Skeletal muscle satellite cell (primary cell): ENCODE data around the gene RAB1B.
"Not testable (repeated sequence)": the region's sequence is repeated elsewhere in the genome, so short reads cannot be mapped to it uniquely, and the experiment has no call there.

ENCODE experiments used
- H3K27me3 ChIP-seq: 2 replicates; pipeline ENCODE4 v1.7.0; 2013; ENCODE audit warnings: low read length; ENCODE audit not compliant: control insufficient read depth, insufficient read depth
- H3K36me3 ChIP-seq: 2 replicates; pipeline ENCODE4 v1.7.0; 2013; ENCODE audit warnings: mild to moderate bottlenecking, control low read depth, low read length; ENCODE audit not compliant: insufficient read depth
- H3K4me1 ChIP-seq: 2 replicates; pipeline ENCODE4 v1.7.0; 2013; ENCODE audit warnings: low read length; ENCODE audit not compliant: control insufficient read depth, insufficient read depth
- H3K4me2 ChIP-seq: 2 replicates; pipeline ENCODE4 v1.7.0; 2013; ENCODE audit warnings: mild to moderate bottlenecking, low read length
- H3K4me3 ChIP-seq: 2 replicates; pipeline ENCODE4 v1.7.0; 2013; ENCODE audit warnings: low read length
- H3K9ac ChIP-seq: 2 replicates; pipeline ENCODE4 v1.7.0; 2013; ENCODE audit warnings: mild to moderate bottlenecking, low read depth, low read length, moderate library complexity
- H3K9me3 ChIP-seq: replicated peaks from 2 replicates; pipeline ENCODE4 v1.7.0; 2013; ENCODE audit warnings: mild to moderate bottlenecking, control low read depth, low read length

Gene RAB1B

DNA sequence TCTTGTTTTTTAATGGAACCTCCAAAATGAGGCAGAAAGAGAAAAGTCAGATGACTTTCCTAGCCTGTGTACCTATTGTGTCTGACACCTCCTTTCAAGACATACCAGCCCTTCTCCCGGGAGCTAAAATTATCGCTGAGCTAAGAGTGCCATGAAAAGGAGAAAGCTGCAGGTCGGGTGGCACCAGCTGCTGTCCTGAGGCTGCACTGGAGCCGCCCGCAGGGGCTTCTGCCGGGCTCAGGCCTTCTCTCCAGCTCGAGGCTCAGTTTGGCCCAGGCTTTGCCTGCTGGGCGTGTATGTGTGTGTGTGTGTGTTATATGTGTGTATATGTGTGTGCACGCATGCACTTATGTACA is 27.7 kb upstream of the RAB1B start:
- no peaks in the 10 kb centered on the region for H3K4me1 ChIP-seq
- H3K9me3 ChIP-seq: no peaks in the 10 kb centered on the region
- no peak overlapping the region for H3K4me3 ChIP-seq
- H3K4me2 ChIP-seq: no peak overlapping the region
- no peaks in the 10 kb centered on the region for H3K27me3 ChIP-seq
- H3K36me3 ChIP-seq: peaks cover 54% of the 10 kb centered on the region
- no peak overlapping the region for H3K9ac ChIP-seq

DNA sequence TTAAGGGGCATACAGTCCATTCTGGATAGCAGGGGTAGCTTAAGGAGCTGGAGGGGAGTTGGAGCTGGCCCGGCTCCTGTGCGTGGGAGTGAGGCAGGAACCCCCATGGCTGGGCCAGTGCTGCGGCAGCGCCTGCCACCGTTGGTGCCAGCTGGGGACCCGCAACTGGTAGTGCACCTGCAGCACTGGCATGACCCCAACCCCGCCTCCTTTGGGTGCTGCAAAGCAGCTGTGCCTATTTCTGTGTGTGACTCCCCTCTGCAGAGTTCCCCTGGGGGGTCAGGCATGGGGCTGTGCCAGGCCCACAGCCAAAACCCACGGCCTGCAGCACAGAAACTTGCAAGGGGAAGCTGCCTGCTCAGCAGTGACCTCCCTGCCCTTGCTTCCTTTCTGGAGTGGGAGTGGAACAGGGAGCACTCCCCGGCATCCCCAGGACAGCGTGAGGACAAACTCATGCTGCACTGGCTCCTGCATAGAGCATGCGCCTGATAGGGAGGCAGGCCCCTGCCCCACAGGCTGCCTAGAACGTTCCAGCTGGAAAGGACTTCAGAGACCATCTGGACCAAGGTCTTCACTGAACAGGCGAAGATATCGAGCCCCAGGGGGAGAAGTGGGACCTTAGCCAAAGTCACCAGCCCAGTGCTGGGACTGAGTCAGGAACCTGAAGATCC is 26.2 kb upstream of the RAB1B start:
- Histone ChIP-seq H3K9ac (no peak overlapping the region), H3K4me2 (no peak overlapping the region), H3K36me3 (peaks cover 50% of the 10 kb centered on the region), H3K9me3 (no peaks in the 10 kb centered on the region), H3K27me3 (no peaks in the 10 kb centered on the region), H3K4me1 (no peaks in the 10 kb centered on the region), H3K4me3 (no peak overlapping the region)

DNA sequence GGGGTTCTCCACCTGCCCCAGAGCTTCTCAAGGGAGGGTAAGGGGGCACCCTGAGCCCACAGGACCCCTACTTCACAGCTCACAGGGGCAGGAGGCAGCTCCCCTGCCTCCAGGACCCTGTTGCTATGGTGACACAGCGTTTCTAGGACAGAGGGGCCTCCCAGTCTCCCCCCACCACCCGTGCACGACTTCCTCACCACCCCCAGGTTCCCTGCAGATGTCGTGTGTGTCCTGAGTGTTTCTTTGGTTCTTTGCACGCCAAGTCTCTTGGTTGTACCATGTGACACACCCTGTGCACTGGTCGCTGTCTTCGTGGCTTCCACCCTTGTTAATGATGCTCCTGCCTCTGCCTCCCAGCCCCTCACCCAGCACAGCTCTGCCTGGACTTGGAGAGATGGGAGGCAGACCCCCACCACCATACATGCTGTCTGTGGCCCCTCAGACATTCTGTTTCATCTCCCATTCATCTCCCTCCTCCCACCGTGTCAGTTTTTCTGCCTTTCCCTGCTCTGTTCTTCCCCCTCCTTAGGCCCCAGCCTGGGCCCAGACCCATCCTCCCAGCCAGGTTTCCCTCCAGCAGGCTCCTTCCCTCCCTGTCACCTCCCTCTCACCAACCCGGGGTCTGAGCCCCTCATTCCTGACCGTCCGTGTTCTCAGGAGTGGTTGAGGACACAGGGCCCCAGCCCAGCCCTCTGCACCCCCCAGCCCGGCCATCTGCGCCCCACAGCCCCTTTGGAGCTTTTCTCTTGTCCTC is 24.5 kb upstream of the RAB1B start:
- Histone ChIP-seq H3K4me3 (no peak overlapping the region), H3K9me3 (no peaks in the 10 kb centered on the region), H3K4me2 (no peak overlapping the region), H3K9ac (no peak overlapping the region), H3K36me3 (peaks cover 45% of the 10 kb centered on the region), H3K27me3 (no peaks in the 10 kb centered on the region), H3K4me1 (no peaks in the 10 kb centered on the region)

DNA sequence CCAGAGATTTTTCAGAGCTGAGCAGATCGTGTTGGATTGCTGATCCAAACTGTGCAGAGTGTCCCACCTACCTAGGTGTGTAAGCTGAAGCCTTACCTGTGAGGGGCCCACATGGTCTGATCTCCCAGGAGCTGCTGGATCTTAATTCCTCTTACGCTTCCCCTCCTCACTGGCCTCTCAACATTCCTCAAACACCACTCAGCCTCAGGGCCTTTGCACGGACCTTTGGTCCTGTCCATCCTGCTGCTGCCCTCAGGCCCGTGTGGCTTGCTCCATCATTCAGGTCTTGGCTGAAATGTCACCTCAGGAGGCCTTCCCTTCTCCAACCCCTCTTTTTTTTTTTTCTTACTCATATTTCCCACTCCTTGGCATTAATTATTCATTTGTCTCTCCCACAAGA is 21.1 kb upstream of the RAB1B start:
- Histone ChIP-seq H3K9ac (no peak overlapping the region), H3K27me3 (no peaks in the 10 kb centered on the region), H3K4me3 (no peak overlapping the region), H3K4me2 (no peak overlapping the region), H3K4me1 (no peaks in the 10 kb centered on the region), H3K9me3 (no peaks in the 10 kb centered on the region), H3K36me3 (peaks cover 32% of the 10 kb centered on the region)

DNA sequence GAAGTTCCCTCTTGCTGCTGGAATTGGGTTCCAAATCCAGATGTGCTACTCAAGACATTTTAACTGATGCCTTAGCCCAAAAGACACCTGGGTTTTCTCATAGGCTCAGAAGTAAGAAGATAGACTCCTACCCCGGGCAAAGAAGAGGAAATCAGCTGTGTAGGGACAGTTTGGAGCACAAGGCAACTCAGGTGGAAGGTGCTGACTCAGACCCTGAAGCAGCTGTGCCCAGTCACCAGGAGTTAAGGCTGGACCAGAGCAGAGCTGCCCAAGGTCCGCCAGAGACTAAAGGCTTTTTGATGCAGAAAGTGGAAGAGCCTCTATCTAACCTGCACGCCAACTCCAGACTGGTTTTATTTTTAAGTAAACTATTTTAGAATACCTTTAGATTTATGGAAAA is 20.6 kb upstream of the RAB1B start:
- Histone ChIP-seq H3K4me2 (no peak overlapping the region), H3K4me3 (no peak overlapping the region), H3K4me1 (no peaks in the 10 kb centered on the region), H3K36me3 (peaks cover 32% of the 10 kb centered on the region), H3K9me3 (no peaks in the 10 kb centered on the region), H3K9ac (no peak overlapping the region), H3K27me3 (no peaks in the 10 kb centered on the region)

DNA sequence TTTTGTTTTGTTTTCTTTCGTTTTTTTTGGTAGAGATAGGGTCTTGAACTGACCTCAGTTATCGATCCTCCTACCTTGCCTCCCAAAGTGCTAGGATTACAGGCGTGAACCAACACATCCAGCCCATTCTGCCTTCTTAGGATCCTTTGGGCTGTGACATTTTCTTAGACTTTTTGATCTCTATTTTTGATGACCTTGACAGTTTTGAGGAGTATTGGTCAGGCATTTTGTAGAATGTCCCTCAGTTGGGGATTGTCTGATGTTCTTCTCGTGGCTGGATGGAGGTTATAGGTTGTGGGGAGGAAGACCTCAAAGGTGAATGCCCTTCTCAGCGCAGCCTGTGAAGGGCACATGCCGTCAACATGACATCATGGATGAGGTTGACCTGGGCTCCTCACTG is 19.5 kb upstream of the RAB1B start:
- Histone ChIP-seq H3K4me1 (no peaks in the 10 kb centered on the region), H3K27me3 (no peaks in the 10 kb centered on the region), H3K4me2 (no peak overlapping the region), H3K36me3 (peaks cover 32% of the 10 kb centered on the region), H3K9me3 (no peaks in the 10 kb centered on the region), H3K9ac (no peak overlapping the region), H3K4me3 (no peak overlapping the region)

DNA sequence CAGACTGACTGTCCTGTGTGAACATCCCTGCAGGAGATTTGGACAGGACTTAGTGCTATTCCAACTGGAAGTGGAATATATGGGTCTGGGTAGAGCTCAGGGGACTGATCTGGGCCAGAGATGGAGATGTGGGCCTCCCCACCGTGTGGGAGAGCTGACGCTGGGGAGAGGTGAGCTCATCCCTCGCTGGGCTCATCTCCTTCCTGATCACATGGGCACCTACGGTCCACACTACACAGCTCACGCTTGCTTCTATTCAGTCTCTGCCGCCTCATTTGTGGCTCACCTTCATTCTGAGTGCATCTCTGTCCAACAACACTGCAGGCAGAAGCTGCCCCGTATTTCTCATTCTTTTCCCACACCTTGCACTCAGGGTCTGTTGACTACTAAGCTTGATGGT is 16.6 kb upstream of the RAB1B start:
- no peak overlapping the region for H3K4me3 ChIP-seq
- no peak overlapping the region for H3K4me2 ChIP-seq
- no peaks in the 10 kb centered on the region for H3K27me3 ChIP-seq
- H3K36me3 ChIP-seq: peaks cover 24% of the 10 kb centered on the region
- H3K9me3 ChIP-seq: no peaks in the 10 kb centered on the region
- no peak overlapping the region for H3K9ac ChIP-seq
- peaks cover 3% of the 10 kb centered on the region for H3K4me1 ChIP-seq

DNA sequence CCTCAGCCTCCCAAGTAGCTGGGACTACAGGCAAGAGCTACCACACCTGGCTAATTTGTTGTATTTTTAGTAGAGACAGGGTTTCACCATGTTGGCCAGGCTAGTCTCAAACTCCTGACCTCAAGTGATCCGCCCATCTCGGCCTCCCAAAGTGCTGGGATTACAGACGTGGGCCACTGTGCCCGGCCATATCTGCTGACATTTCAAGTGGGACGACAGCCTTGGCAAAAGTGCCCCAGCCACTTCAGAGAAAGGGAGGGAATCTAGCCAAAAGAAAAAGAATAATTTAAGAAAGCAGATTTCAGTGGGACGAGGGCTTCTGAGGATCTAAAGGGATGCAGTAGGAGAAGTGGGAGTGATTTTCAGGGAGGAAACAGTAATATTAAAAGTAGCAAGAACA is 15.4 kb upstream of the RAB1B start:
- not testable (repeated sequence) for H3K4me1 ChIP-seq, H3K9ac ChIP-seq, H3K4me3 ChIP-seq, H3K27me3 ChIP-seq, H3K4me2 ChIP-seq, H3K9me3 ChIP-seq
- peaks cover 11% of the 10 kb centered on the region for H3K36me3 ChIP-seq

DNA sequence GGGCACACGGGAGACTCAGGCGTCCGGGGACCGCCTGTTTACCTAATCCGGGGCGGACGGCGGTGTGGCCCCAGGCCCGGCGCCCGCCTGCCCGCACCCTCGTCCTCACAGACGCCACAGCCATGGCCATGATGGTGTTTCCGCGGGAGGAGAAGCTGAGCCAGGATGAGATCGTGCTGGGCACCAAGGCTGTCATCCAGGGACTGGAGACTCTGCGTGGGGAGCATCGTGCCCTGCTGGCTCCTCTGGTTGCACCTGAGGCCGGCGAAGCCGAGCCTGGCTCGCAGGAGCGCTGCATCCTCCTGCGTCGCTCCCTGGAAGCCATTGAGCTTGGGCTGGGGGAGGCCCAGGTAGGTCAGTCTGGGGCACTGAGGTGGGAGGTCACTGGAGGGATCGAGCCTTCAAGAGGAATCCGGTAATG is 10.0 kb upstream of the RAB1B start:
- Histone ChIP-seq H3K4me1 (peaks cover 15% of the 10 kb centered on the region), H3K27me3 (no peaks in the 10 kb centered on the region), H3K9me3 (no peaks in the 10 kb centered on the region), H3K4me2 (peak overlapping the region; percentile 99), H3K4me3 (peak overlapping the region; percentile 98), H3K9ac (peak overlapping the region; percentile 97), H3K36me3 (peaks cover 34% of the 10 kb centered on the region)

DNA sequence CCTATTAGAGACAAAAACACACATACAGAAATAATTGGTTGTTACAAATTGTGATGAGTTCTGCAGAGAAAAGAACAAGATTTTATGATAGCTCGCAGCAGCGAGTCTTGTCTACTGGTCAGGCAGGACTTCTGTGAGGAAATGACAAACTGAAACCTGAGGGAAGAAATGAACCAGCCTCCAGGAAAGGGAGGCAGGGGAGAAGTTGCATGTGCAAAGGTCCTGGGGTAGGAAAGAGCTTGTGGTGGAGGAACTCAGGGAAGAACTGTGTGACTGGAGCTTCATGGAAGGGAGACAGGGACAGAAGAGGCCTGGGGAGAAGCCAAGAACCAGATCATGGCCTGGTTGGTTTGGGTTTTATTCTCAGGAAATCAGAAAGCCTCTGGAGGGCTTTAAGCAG is 9.2 kb upstream of the RAB1B start:
- no peaks in the 10 kb centered on the region for H3K27me3 ChIP-seq
- peaks cover 15% of the 10 kb centered on the region for H3K4me1 ChIP-seq
- H3K9ac ChIP-seq: peak overlapping the region; percentile 97
- H3K4me3 ChIP-seq: no peak overlapping the region
- peaks cover 41% of the 10 kb centered on the region for H3K36me3 ChIP-seq
- H3K9me3 ChIP-seq: no peaks in the 10 kb centered on the region
- peak overlapping the region; percentile 99 for H3K4me2 ChIP-seq

DNA sequence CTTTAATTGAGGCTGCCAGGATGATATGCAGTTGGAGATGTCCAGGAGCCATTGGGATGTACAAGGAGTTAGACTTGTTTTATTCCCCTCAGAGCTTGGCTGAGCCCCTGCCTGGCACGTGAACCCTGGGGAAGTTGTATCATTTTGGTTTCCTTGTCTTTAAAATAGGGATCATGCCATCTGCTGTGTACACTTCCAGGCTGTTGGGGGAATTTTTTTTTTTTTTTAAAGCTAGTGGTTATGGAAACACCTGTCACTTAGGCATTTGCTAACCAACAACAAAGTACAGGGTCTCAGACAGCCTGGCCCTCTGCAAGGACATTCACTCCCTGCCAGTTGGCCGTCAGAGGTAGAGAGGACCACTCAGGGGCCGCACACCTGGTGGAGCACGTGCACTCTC is 8.5 kb upstream of the RAB1B start:
- Histone ChIP-seq H3K36me3 (peaks cover 48% of the 10 kb centered on the region), H3K27me3 (no peaks in the 10 kb centered on the region), H3K9ac (no peak overlapping the region), H3K4me2 (no peak overlapping the region), H3K4me3 (no peak overlapping the region), H3K9me3 (no peaks in the 10 kb centered on the region), H3K4me1 (peaks cover 15% of the 10 kb centered on the region)

DNA sequence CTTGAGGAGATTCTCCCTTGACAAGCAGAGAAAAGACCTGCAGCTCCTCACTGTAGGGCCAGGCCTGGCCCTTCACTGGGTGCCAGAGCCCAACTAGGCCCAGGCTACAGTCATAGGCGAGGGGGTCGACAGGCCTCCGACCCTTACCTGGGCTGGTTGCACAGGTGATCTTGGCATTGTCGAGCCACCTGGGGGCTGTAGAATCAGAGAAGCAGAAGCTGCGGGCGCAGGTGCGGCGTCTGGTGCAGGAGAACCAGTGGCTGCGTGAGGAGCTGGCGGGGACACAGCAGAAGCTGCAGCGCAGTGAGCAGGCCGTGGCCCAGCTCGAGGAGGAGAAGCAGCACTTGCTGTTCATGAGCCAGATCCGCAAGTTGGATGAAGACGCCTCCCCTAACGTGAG is 6.9 kb upstream of the RAB1B start:
- Histone ChIP-seq H3K4me2 (no peak overlapping the region), H3K9me3 (no peaks in the 10 kb centered on the region), H3K9ac (no peak overlapping the region), H3K4me3 (no peak overlapping the region), H3K27me3 (no peaks in the 10 kb centered on the region), H3K36me3 (peaks cover 58% of the 10 kb centered on the region), H3K4me1 (peaks cover 17% of the 10 kb centered on the region)
